Parathyroid adenoma (tissue), 2 donors: ENCODE data around the gene ELOVL3.

Source experiments
- H2AFZ ChIP-seq: fragments of 300-600 bp; sonication (generic); one replicate; pipeline ENCODE4 v1.7.0; 2017; ENCODE audit warnings: antibody characterized with exemption, mild to moderate bottlenecking
- H3K27ac ChIP-seq: fragments of 300-600 bp; sonication (generic); one replicate; pipeline ENCODE4 v1.7.0; 2017
- H3K27me3 ChIP-seq: fragments of 300-600 bp; sonication (generic); one replicate; pipeline ENCODE4 v1.7.0; 2017; ENCODE audit warnings: low read length; ENCODE audit not compliant: control insufficient read depth, insufficient read depth
- H3K36me3 ChIP-seq: fragments of 300-600 bp; sonication (generic); one replicate; pipeline ENCODE4 v1.7.0; 2017; ENCODE audit warnings: low read length; ENCODE audit not compliant: control insufficient read depth, insufficient read depth
- H3K4me1 ChIP-seq: fragments of 300-600 bp; sonication (generic); one replicate; pipeline ENCODE4 v1.7.0; 2017; ENCODE audit warnings: control low read depth
- H3K4me2 ChIP-seq: fragments of 300-600 bp; sonication (generic); one replicate; pipeline ENCODE4 v1.7.0; 2017; ENCODE audit warnings: low read length
- H3K4me3 ChIP-seq: fragments of 300-600 bp; sonication (generic); one replicate; pipeline ENCODE4 v1.7.0; 2017; ENCODE audit warnings: low read depth, low read length
- H3K79me2 ChIP-seq: fragments of 300-600 bp; sonication (generic); one replicate; pipeline ENCODE4 v1.7.0; 2017; ENCODE audit warnings: control low read depth
- H3K9ac ChIP-seq: fragments of 300-600 bp; sonication (generic); one replicate; pipeline ENCODE4 v1.7.0; 2017; ENCODE audit warnings: mild to moderate bottlenecking
- H3K9me3 ChIP-seq: fragments of 300-600 bp; sonication (generic); one replicate; pipeline ENCODE4 v1.7.0; 2017; ENCODE audit warnings: low read length; ENCODE audit not compliant: control insufficient read depth
- TF ChIP-seq, protein P1 (sequence below): fragments of 300-600 bp; sonication (generic); IDR thresholded peaks from one replicate; pipeline ENCODE4 v1.7.0; 2017; ENCODE audit warnings: antibody characterized with exemption, mild to moderate bottlenecking
- donor health status: primary hyperparathyroidism.

Gene ELOVL3

DNA sequence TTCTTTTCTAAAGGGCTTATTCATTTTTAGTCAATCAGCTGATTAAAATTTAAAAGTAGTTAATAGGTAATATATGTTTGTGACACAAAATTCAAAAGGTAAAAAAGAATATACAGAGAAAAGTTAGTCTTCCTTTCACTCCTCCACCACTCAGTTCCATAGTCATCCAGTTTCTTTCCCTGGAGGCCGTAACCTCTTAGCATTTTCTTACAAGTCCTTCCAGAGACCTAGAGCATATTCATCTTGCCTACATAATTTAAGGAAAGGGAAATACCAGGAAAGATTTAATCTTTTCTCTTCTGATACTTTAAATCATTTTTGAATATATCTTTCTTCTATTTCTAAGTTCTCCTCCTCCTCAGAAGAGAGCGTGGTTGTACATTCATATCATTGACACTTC lies 29.3 kb downstream of the ELOVL3 start:
- Histone ChIP-seq H3K9ac (no peak overlapping the region), H3K36me3 (no peaks in the 10 kb centered on the region), H3K79me2 (peaks cover 71% of the 10 kb centered on the region), H3K4me3 (no peak overlapping the region), H3K9me3 (no peaks in the 10 kb centered on the region), H3K27ac (no peak overlapping the region), H2AFZ (no peak overlapping the region), H3K4me1 (peaks cover 3% of the 10 kb centered on the region), H3K4me2 (no peak overlapping the region), H3K27me3 (no peaks in the 10 kb centered on the region)
- TF ChIP-seq, protein P1, sequence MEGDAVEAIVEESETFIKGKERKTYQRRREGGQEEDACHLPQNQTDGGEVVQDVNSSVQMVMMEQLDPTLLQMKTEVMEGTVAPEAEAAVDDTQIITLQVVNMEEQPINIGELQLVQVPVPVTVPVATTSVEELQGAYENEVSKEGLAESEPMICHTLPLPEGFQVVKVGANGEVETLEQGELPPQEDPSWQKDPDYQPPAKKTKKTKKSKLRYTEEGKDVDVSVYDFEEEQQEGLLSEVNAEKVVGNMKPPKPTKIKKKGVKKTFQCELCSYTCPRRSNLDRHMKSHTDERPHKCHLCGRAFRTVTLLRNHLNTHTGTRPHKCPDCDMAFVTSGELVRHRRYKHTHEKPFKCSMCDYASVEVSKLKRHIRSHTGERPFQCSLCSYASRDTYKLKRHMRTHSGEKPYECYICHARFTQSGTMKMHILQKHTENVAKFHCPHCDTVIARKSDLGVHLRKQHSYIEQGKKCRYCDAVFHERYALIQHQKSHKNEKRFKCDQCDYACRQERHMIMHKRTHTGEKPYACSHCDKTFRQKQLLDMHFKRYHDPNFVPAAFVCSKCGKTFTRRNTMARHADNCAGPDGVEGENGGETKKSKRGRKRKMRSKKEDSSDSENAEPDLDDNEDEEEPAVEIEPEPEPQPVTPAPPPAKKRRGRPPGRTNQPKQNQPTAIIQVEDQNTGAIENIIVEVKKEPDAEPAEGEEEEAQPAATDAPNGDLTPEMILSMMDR, result no peak

DNA sequence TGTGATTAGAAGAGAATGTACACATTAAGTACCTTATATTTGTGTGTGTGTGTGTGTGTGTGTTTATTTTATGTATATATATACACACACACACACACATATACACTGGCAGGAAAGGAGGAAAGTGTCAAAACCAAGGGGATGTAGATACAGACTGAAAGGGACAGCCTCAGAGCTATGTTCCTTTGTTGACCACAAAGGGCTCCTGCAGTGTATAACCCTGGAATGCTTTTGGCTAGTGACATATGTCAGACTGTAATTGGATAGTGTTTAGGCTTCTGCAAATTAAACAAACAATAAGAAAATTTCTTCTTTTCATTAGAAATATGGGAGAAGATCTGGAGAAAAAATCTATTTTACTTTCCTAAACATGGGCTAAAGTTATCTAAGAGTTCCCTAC lies 35.1 kb downstream of the ELOVL3 start:
- H3K36me3 ChIP-seq, result no peaks in the 10 kb centered on the region
- H3K27ac ChIP-seq, result no peak overlapping the region
- H3K9ac ChIP-seq, result no peak overlapping the region
- H3K4me1 ChIP-seq, result no peaks in the 10 kb centered on the region
- no peaks in the 10 kb centered on the region for H3K27me3 ChIP-seq
- TF ChIP-seq, protein P1, result no peak
- no peak overlapping the region for H2AFZ ChIP-seq
- H3K9me3 ChIP-seq, result no peaks in the 10 kb centered on the region
- no peak overlapping the region for H3K4me2 ChIP-seq
- no peak overlapping the region for H3K4me3 ChIP-seq
- H3K79me2 ChIP-seq, result peaks cover 49% of the 10 kb centered on the region

DNA sequence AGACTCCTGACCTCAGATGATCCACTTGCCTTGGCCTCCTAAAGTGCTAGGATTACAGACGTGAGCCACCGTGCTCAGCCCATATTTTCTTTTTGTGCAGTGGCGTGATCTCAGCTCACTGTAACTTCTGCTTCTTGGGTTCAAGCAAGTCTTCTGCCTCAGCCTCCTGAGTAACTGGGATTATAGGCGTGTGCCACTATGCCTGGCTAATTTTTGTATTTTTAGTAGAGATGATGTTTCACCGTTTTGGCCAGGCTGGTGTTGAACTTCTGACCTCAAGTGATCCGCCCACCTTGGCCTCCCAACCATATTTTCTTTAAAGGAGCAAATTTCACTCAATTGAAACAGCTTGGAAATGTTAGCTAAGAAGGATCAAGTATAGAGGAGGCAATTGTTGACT lies 35.7 kb downstream of the ELOVL3 start:
- H3K4me1 ChIP-seq, result no peaks in the 10 kb centered on the region
- no peak overlapping the region for H3K4me3 ChIP-seq
- H3K36me3 ChIP-seq, result no peaks in the 10 kb centered on the region
- H3K9ac ChIP-seq, result no peak overlapping the region
- H3K9me3 ChIP-seq, result no peaks in the 10 kb centered on the region
- H3K27ac ChIP-seq, result no peak overlapping the region
- H3K79me2 ChIP-seq, result peaks cover 49% of the 10 kb centered on the region
- H3K4me2 ChIP-seq, result no peak overlapping the region
- H3K27me3 ChIP-seq, result no peaks in the 10 kb centered on the region
- TF ChIP-seq, protein P1, result no peak
- no peak overlapping the region for H2AFZ ChIP-seq

DNA sequence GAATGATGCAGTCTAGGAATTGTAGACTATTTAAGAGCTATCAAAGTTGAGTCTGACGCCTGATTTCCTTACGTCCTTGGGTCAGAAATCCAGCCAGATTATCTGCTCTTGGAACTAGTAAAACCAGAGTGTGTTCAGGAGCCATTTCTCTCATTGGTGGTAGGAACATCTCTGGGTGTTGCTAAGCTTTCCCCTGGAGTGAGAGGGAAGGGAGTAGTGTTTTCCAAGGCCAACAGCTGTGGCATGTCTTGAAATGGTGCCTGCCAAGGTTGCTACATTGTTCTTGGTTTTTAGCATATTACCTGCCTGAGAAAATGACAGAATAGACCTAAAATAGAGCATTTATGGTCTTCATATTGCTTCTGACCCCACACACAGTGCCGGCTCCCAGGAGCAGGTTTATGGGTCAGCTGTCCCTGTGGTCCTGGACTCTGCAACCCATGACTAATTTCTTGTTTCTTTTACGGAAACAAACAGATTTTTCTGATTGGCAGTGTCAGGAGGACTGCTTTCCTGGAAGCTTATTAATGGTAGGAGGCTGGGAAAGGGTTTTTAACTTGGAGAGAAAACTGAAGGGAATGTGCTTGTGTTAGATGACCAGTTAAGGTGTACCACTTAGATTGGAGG lies 36.8 kb downstream of the ELOVL3 start:
- Histone ChIP-seq H3K4me3 (no peak overlapping the region), H3K36me3 (no peaks in the 10 kb centered on the region), H3K79me2 (peaks cover 41% of the 10 kb centered on the region), H3K4me2 (no peak overlapping the region), H2AFZ (no peak overlapping the region), H3K4me1 (peaks cover 4% of the 10 kb centered on the region), H3K9ac (no peak overlapping the region), H3K27ac (no peak overlapping the region), H3K27me3 (no peaks in the 10 kb centered on the region), H3K9me3 (no peaks in the 10 kb centered on the region)
- TF ChIP-seq, protein P1, result no peak

DNA sequence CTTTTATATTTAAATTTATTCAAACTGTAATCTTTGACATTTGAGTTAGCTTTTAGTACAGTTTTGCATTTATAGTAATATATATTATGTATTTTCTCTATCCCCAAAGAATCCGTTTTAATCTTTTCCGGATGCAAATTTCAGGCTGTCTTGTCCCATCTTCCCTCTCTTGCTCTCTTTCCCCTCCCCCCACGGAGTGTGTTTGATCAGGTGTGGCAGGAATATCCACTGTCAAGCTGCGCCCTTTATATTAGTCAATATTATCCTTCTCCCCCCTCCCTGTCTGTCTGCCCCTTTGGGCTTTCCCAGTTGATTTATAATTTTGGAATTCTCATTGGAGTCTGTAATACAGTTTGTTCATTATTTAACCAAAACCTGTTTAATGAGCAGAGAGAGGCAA lies 38.3 kb downstream of the ELOVL3 start:
- H2AFZ ChIP-seq, result no peak overlapping the region
- no peaks in the 10 kb centered on the region for H3K36me3 ChIP-seq
- TF ChIP-seq, protein P1, result no peak
- peaks cover 31% of the 10 kb centered on the region for H3K79me2 ChIP-seq
- no peak overlapping the region for H3K9ac ChIP-seq
- H3K4me3 ChIP-seq, result no peak overlapping the region
- no peaks in the 10 kb centered on the region for H3K9me3 ChIP-seq
- H3K4me1 ChIP-seq, result peaks cover 10% of the 10 kb centered on the region
- H3K4me2 ChIP-seq, result no peak overlapping the region
- H3K27ac ChIP-seq, result no peak overlapping the region
- H3K27me3 ChIP-seq, result no peaks in the 10 kb centered on the region
